ENCODE results near the gene ZNF296.
"Not testable (repeated sequence)": the region's sequence is repeated elsewhere in the genome, so short reads cannot be mapped to it uniquely, and the experiment has no call there.

Gene ZNF296

DNA sequence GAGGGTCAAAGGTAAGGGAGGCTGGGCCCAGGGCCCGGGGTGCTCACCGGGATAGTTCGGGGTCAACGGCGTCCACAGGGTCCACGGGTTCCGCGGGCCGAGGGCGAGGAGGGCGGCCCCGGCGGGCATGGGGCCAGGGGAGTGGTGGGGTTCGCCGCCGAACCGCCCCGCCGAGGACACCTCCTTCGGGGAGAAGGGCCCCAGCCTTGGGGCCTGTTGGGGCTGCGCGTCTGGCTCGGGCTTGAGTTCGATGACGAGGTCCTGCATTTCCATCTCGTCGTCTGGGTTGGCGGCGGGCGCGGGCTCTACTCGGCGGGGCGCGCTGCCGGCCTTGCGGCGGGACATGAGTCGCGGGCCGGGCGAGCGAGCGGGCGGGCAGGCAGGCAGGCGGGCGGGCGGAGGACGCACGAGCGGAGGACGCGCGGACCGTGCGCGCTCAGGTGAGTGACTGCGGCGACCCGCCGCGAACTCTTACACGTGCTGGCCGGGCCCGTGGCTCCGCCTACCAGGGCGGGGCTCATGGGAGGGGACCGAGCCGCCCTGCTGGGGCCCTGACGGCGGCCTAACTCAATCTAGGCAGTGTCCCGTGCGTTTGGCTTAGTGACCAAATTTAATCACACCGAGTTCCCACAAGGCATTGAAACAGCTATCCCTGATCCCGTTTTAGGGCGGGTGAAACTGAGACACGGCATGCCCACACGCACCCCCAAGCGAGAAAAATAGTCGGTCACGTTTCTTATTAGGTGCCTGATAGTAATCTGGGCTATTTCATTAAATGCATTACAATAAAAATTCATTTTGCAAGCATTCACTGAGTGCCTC, at the start of gene ZNF296:
ZNF296 (minus strand) TSS at position 450 of the 822 bp plus-strand sequence; CDS start at position 345, 105 bp downstream.
- TF ChIP-seq CTCF (conservative IDR thresholded peaks at IDR 0.05; ENCODE audit: low read depth, low read length), result no peak
- no peak for DNase-seq (ENCODE audit: low read depth)

GRCh38 chr19:45125360-45125759, 49.1 kb upstream of the ZNF296 start:
- no peak for DNase-seq (ENCODE audit: low read depth)
- no peak overlapping the region for H3K4me3 ChIP-seq (ENCODE audit: low read depth, low read length)
- TF ChIP-seq CTCF (conservative IDR thresholded peaks at IDR 0.05; ENCODE audit: low read depth, low read length), result no peak

More for the DNA sequence above, at the start of gene ZNF296:
- peak within 1 kb of the TSS; percentile 54 for H3K4me3 ChIP-seq (ENCODE audit: low read depth, low read length)

GRCh38 chr19:45124021-45124420, 47.7 kb upstream of the ZNF296 start:
- no peak for DNase-seq (ENCODE audit: low read depth)
- no peak overlapping the region for H3K4me3 ChIP-seq (ENCODE audit: low read depth, low read length)
- TF ChIP-seq CTCF (conservative IDR thresholded peaks at IDR 0.05; ENCODE audit: low read depth, low read length), result no peak

DNA sequence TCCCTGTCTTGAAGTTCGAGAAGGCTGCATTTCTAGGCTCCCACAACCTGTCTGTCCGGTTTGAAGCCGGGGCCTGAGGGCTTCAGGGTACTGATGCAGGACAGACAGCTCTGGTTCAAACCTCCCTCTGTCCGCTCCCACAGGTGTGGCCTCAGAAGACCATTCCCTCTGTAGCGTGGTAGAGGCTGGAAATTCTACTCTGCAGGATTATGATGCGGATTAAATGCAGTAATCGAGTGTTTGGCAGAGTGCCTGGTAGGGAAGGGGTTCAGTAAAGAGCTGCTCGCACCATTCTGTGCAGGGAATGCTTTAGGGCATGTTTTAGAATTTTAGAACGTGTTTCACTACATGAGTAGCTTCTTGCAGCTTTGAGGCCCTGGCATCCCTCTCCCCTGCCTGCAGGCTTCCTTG, 47.2 kb upstream of the ZNF296 start:
- DNase-seq (ENCODE audit: low read depth), result peak; percentile 13
- TF ChIP-seq CTCF (conservative IDR thresholded peaks at IDR 0.05; ENCODE audit: low read depth, low read length), result no peak
- no peak overlapping the region for H3K4me3 ChIP-seq (ENCODE audit: low read depth, low read length)

- DNase-seq (ENCODE audit: low read depth), result no peak
- TF ChIP-seq CTCF (conservative IDR thresholded peaks at IDR 0.05; ENCODE audit: low read depth, low read length), result no peak
- no peak overlapping the region for H3K4me3 ChIP-seq (ENCODE audit: low read depth, low read length)
Measured at GRCh38 chr19:45122832-45123231, 46.6 kb upstream of the ZNF296 start.

- TF ChIP-seq CTCF (conservative IDR thresholded peaks at IDR 0.05; ENCODE audit: low read depth, low read length), result no peak
- DNase-seq (ENCODE audit: low read depth), result no peak
- H3K4me3 ChIP-seq (ENCODE audit: low read depth, low read length), result no peak overlapping the region
Measured at GRCh38 chr19:45121827-45122345, 45.6 kb upstream of the ZNF296 start.

DNA sequence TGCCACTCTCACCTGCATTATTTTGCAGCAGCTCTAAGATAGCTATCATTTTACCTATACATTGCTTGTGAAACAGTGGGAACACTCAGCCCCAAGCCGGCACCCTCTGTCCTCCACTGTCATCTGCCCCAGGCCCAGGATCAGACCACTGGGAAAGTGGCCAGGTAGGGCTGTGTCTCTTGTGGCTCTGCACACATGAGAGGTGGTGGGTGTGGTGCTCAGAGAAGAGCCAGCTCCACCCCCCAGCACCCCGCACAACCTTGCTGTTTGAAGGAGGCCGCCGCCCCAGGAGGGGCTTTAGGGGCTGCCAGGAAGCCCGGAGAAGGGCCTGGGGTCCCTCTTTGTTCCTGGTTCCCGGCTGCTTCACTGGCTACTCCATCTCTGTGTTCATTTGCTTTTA, 43.3 kb upstream of the ZNF296 start:
- TF ChIP-seq CTCF (conservative IDR thresholded peaks at IDR 0.05; ENCODE audit: low read depth, low read length), result no peak
- no peak overlapping the region for H3K4me3 ChIP-seq (ENCODE audit: low read depth, low read length)
- no peak for DNase-seq (ENCODE audit: low read depth)

- not testable (repeated sequence) for DNase-seq (ENCODE audit: low read depth); H3K4me3 ChIP-seq (ENCODE audit: low read depth, low read length)
Measured at GRCh38 chr19:45118591-45119355, 42.5 kb upstream of the ZNF296 start.
